RWPE2 (cell line): Measurements from ENCODE around the gene HNRNPA2B1.
"Not testable (repeated sequence)": the region's sequence is repeated elsewhere in the genome, so short reads cannot be mapped to it uniquely, and the experiment has no call there.

Source experiments
- ATAC-seq: fragments of 200-7000 bp; cut with Tn5 transposase; 3 replicates; pipeline ENCODE4 v1.9.1; 2021; ENCODE audit warnings: low read depth
- DNase-seq: peaks from one replicate; pipeline ENCODE4 v3.0.0-alpha.2; 2020; ENCODE audit warnings: low spot score
- H3K27ac ChIP-seq: fragments of 450-650 bp; 2 replicates; pipeline ENCODE4 v1.5.1; 2017; ENCODE audit warnings: mild to moderate bottlenecking; ENCODE audit not compliant: poor library complexity, severe bottlenecking
- H3K27me3 ChIP-seq: fragments of 250-450 bp; sonication (Bioruptor Pico); 2 replicates; pipeline ENCODE4 v1.5.1; 2021; ENCODE audit warnings: mild to moderate bottlenecking, moderate library complexity; ENCODE audit not compliant: insufficient read depth, poor library complexity, severe bottlenecking
- H3K36me3 ChIP-seq: fragments of 250-450 bp; sonication (Bioruptor Pico); 2 replicates; pipeline ENCODE4 v1.5.1; 2020; ENCODE audit warnings: low read depth, mild to moderate bottlenecking, moderate library complexity
- H3K4me1 ChIP-seq: fragments of 250-450 bp; sonication (Bioruptor Pico); 2 replicates; pipeline ENCODE4 v1.5.1; 2021; ENCODE audit warnings: mild to moderate bottlenecking, moderate library complexity; ENCODE audit not compliant: insufficient read depth, poor library complexity, severe bottlenecking
- H3K4me3 ChIP-seq: fragments of 250-450 bp; sonication (Bioruptor Pico); 2 replicates; pipeline ENCODE4 v1.5.1; 2021; ENCODE audit warnings: mild to moderate bottlenecking, moderate library complexity; ENCODE audit not compliant: severe bottlenecking
- H3K9me3 ChIP-seq: fragments of 250-450 bp; sonication (Bioruptor Pico); 2 replicates; pipeline ENCODE4 v1.5.1; 2021; ENCODE audit warnings: mild to moderate bottlenecking, moderate library complexity; ENCODE audit not compliant: severe bottlenecking
- TF ChIP-seq, protein P1 (sequence below): fragments of 450-650 bp; IDR thresholded peaks from one replicate; pipeline ENCODE4 v1.5.1; 2017; ENCODE audit warnings: mild to moderate bottlenecking, moderate library complexity; ENCODE audit not compliant: poor library complexity, severe bottlenecking

Gene HNRNPA2B1

DNA sequence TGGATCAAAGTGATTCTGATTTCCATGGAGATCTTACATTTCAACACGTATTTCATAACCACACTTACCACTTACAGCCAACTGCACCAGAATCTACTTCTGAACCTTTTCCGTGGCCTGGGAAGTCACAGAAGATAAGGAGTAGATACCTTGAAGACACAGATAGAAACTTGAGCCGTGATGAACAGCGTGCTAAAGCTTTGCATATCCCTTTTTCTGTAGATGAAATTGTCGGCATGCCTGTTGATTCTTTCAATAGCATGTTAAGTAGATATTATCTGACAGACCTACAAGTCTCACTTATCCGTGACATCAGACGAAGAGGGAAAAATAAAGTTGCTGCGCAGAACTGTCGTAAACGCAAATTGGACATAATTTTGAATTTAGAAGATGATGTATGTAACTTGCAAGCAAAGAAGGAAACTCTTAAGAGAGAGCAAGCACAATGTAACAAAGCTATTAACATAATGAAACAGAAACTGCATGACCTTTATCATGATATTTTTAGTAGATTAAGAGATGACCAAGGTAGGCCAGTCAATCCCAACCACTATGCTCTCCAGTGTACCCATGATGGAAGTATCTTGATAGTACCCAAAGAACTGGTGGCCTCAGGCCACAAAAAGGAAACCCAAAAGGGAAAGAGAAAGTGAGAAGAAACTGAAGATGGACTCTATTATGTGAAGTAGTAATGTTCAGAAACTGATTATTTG is 15.3 kb downstream of the HNRNPA2B1 start:
- peaks cover 53% of the 10 kb centered on the region for H3K36me3 ChIP-seq
- peak overlapping the region; percentile 9 for H3K27ac ChIP-seq
- ATAC-seq (no peak), DNase-seq (no peak)
- no peak overlapping the region for H3K4me3 ChIP-seq
- H3K9me3 ChIP-seq = no peaks in the 10 kb centered on the region
- no peaks in the 10 kb centered on the region for H3K4me1 ChIP-seq
- no peaks in the 10 kb centered on the region for H3K27me3 ChIP-seq
- TF ChIP-seq, protein P1, sequence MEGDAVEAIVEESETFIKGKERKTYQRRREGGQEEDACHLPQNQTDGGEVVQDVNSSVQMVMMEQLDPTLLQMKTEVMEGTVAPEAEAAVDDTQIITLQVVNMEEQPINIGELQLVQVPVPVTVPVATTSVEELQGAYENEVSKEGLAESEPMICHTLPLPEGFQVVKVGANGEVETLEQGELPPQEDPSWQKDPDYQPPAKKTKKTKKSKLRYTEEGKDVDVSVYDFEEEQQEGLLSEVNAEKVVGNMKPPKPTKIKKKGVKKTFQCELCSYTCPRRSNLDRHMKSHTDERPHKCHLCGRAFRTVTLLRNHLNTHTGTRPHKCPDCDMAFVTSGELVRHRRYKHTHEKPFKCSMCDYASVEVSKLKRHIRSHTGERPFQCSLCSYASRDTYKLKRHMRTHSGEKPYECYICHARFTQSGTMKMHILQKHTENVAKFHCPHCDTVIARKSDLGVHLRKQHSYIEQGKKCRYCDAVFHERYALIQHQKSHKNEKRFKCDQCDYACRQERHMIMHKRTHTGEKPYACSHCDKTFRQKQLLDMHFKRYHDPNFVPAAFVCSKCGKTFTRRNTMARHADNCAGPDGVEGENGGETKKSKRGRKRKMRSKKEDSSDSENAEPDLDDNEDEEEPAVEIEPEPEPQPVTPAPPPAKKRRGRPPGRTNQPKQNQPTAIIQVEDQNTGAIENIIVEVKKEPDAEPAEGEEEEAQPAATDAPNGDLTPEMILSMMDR = no peak

DNA sequence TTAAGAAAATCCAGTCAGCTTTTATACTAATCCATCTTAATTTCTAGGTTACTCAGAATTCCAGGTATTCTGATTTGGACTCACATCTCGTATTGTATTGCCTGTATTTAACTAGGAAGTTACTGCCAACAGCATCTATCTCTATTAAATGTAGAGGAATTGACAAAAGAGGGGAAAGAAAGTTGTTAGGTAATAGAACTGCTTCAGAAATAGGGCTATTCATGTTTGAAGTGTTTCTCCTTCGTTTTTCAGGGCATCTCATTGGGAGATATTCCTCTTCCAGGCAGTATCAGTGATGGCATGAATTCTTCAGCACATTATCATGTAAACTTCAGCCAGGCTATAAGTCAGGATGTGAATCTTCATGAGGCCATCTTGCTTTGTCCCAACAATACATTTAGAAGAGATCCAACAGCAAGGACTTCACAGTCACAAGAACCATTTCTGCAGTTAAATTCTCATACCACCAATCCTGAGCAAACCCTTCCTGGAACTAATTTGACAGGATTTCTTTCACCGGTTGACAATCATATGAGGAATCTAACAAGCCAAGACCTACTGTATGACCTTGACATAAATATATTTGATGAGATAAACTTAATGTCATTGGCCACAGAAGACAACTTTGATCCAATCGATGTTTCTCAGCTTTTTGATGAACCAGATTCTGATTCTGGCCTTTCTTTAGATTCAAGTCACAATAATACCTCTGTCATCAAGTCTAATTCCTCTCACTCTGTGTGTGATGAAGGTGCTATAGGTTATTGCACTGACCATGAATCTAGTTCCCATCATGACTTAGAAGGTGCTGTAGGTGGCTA is 16.1 kb downstream of the HNRNPA2B1 start:
- not testable (repeated sequence) for H3K27me3 ChIP-seq, H3K4me3 ChIP-seq, ATAC-seq, H3K9me3 ChIP-seq, DNase-seq, H3K4me1 ChIP-seq
- H3K27ac ChIP-seq = peak overlapping the region; percentile 9
- H3K36me3 ChIP-seq = peaks cover 45% of the 10 kb centered on the region

DNA sequence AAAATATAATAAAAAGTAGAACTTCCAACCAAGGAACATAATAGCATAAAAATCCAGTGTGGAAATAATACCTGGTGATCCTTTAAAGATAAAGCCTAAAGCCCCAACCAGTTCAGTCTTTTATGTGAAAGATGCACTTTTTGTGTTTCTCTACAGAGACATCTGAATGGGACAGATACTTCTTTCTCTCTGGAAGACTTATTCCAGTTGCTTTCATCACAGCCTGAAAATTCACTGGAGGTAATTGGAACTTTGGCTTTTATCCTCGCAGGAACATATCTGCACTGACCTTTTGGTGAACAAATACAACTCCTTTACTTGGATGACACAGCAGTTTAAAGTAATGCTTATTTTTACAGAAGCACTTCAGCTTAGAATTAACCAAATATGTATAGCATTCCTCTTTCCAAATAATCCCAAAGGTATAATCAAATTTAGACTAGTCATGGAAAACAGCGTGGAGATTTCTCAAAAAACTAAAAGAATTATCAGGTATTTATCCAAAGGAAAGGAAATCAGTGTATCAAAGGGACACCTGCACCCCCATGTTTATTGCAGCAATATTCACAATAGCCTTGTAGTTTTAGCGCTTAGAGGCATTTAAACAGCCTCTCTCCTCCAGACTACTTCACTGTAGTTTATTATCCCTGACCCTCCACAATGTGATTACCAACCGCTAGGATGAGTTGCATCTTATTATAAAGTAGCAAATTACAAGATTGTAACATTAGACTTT is 16.8 kb downstream of the HNRNPA2B1 start:
- no peak overlapping the region for H3K4me3 ChIP-seq
- no peaks in the 10 kb centered on the region for H3K4me1 ChIP-seq
- H3K36me3 ChIP-seq = peaks cover 37% of the 10 kb centered on the region
- H3K27me3 ChIP-seq = no peaks in the 10 kb centered on the region
- no peak for DNase-seq
- TF ChIP-seq, protein P1 = no peak
- no peak for ATAC-seq
- H3K9me3 ChIP-seq = no peaks in the 10 kb centered on the region
- peak overlapping the region; percentile 9 for H3K27ac ChIP-seq

DNA sequence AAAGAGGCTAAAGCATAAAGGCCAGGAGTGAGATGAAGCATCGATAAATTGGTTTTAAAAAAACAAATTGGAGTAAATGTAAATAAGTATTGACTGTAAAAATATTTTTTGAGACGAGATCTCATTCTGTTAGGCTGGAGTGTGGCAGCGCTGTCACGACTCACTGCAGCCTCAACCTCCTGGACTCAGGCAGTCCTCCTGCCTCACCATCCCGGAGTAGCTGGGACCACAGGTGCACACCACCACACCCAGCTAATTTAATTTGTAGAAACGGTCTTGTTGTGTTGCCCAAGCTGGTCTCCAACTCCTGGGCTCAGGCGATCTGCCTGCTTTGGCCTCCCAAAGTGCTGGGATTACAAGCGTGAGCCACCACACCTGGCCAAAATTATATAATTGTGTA is 17.8 kb downstream of the HNRNPA2B1 start:
- ATAC-seq (0 out of 3 replicates have a peak, but pooled peaks have one; percentile 3), DNase-seq (no peak)
- peaks cover 27% of the 10 kb centered on the region for H3K36me3 ChIP-seq
- peak overlapping the region; percentile 12 for H3K27ac ChIP-seq
- H3K27me3 ChIP-seq = no peaks in the 10 kb centered on the region
- no peaks in the 10 kb centered on the region for H3K9me3 ChIP-seq
- TF ChIP-seq, protein P1 = no peak
- H3K4me1 ChIP-seq = no peaks in the 10 kb centered on the region
- no peak overlapping the region for H3K4me3 ChIP-seq

DNA sequence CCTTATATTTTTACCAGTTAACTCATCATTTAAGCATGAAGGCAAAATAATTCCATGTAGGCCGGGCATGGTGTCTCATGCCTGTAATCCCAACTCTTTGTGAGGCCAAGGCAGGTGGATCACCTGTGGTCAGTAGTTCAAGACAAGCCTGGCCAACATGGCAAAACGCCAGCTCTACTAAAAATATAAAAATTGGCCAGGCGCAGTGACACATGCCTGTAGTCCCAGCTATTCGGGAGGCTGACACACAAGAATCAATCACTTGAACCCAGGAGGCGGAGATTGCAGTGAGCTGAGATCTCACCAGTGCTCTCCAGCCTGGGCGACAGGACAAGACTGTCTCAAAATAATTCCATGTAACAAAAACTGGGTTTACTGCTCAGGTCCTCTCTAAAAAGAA is 18.3 kb downstream of the HNRNPA2B1 start:
- Histone ChIP-seq H3K4me1 (no peaks in the 10 kb centered on the region), H3K9me3 (no peaks in the 10 kb centered on the region), H3K27me3 (no peaks in the 10 kb centered on the region), H3K27ac (peak overlapping the region; percentile 12), H3K4me3 (no peak overlapping the region), H3K36me3 (peaks cover 23% of the 10 kb centered on the region)
- no peak for DNase-seq
- TF ChIP-seq, protein P1 = no peak
- ATAC-seq = no peak
